ENCODE measurements around the gene DCLK2. TPM values are rescaled to one million over a fixed set of nuclear protein-coding genes. Genes with fewer than 3 reads are reported as not detected.

The DCLK2 gene
- total RNA-seq (4.8 and 5.7 TPM in 2 replicates), polyA plus RNA-seq (3.2 and 4.3 TPM in 2 replicates)

- no peak within 1 kb of the TSS for H3K27ac ChIP-seq
These were observed at the start of gene DCLK2 for GRCh38 chr4:150078041-150078578. TSS of gene DCLK2 (plus strand) at chr4:150078445. CDS start at chr4:150079028, 583 bp downstream.

GRCh38 chr4:150032541-150032940, 45.7 kb upstream of the DCLK2 start:
- no peak for DNase-seq (ENCODE audit: low read depth in 1 of 2, low spot score in 1 of 2)
- Histone ChIP-seq H3K4me1 (ENCODE audit: low read depth) (no peaks in the 10 kb centered on the region), H3K36me3 (no peaks in the 10 kb centered on the region), H3K27ac (no peak overlapping the region), H3K9me3 (ENCODE audit: low read depth) (no peaks in the 10 kb centered on the region), H3K4me3 (no peak overlapping the region), H3K27me3 (no peaks in the 10 kb centered on the region)
- no peak for TF ChIP-seq CTCF (IDR thresholded peaks at IDR 0.05; ENCODE audit: low read depth, low read length)

More at GRCh38 chr4:150078041-150078578, at the start of gene DCLK2:
- H3K27me3 ChIP-seq, result peaks cover 74% of the 10 kb centered on the region
- H3K9me3 ChIP-seq (ENCODE audit: low read depth), result no peaks in the 10 kb centered on the region
- no peak for TF ChIP-seq CTCF (IDR thresholded peaks at IDR 0.05; ENCODE audit: low read depth, low read length)
- H3K4me1 ChIP-seq (ENCODE audit: low read depth), result peaks cover 7% of the 10 kb centered on the region
- H3K36me3 ChIP-seq, result no peaks in the 10 kb centered on the region
- DNase-seq (ENCODE audit: low read depth in 1 of 2, low spot score in 1 of 2), result peak; percentile 78 to 97
- peak within 1 kb of the TSS; percentile 55 for H3K4me3 ChIP-seq

GRCh38 chr4:150033081-150033480, 45.2 kb upstream of the DCLK2 start:
- H3K36me3 ChIP-seq, result no peaks in the 10 kb centered on the region
- no peak overlapping the region for H3K27ac ChIP-seq
- no peaks in the 10 kb centered on the region for H3K4me1 ChIP-seq (ENCODE audit: low read depth)
- no peak for TF ChIP-seq CTCF (IDR thresholded peaks at IDR 0.05; ENCODE audit: low read depth, low read length)
- DNase-seq (ENCODE audit: low read depth in 1 of 2, low spot score in 1 of 2), result no peak
- no peaks in the 10 kb centered on the region for H3K9me3 ChIP-seq (ENCODE audit: low read depth)
- no peaks in the 10 kb centered on the region for H3K27me3 ChIP-seq
- no peak overlapping the region for H3K4me3 ChIP-seq

- TF ChIP-seq CTCF (IDR thresholded peaks at IDR 0.05; ENCODE audit: low read depth, low read length), result no peak
- no peaks in the 10 kb centered on the region for H3K4me1 ChIP-seq (ENCODE audit: low read depth)
- H3K4me3 ChIP-seq, result no peak overlapping the region
- DNase-seq (ENCODE audit: low read depth in 1 of 2, low spot score in 1 of 2), result peak in 1 of 2 donors; percentile 57
- H3K9me3 ChIP-seq (ENCODE audit: low read depth), result no peaks in the 10 kb centered on the region
- H3K36me3 ChIP-seq, result no peaks in the 10 kb centered on the region
- no peaks in the 10 kb centered on the region for H3K27me3 ChIP-seq
- H3K27ac ChIP-seq, result no peak overlapping the region
These were observed 44.3 kb upstream of the DCLK2 start for GRCh38 chr4:150033901-150034300.

- H3K4me1 ChIP-seq (ENCODE audit: low read depth), result no peaks in the 10 kb centered on the region
- DNase-seq (ENCODE audit: low read depth in 1 of 2, low spot score in 1 of 2), result no peak
- H3K27ac ChIP-seq, result no peak overlapping the region
- H3K36me3 ChIP-seq, result no peaks in the 10 kb centered on the region
- no peak for TF ChIP-seq CTCF (IDR thresholded peaks at IDR 0.05; ENCODE audit: low read depth, low read length)
- no peak overlapping the region for H3K4me3 ChIP-seq
- no peaks in the 10 kb centered on the region for H3K9me3 ChIP-seq (ENCODE audit: low read depth)
- no peaks in the 10 kb centered on the region for H3K27me3 ChIP-seq
These were observed 40.9 kb upstream of the DCLK2 start for GRCh38 chr4:150037251-150037856.
